GM12865 (cell line): Measurements from ENCODE around the gene ABCF2.

Source experiments
- DNase-seq: peaks from one replicate; pipeline ENCODE4 v3.0.0; 2010; ENCODE audit warnings: low read depth
- H3K4me3 ChIP-seq: 2 replicates; pipeline ENCODE4 v1.5.1; 2011; ENCODE audit warnings: mild to moderate bottlenecking, low read depth, low read length, control low read depth
- CTCF ChIP-seq: IDR thresholded peaks from 2 replicates; pipeline ENCODE4 v1.5.1; 2011; ENCODE audit warnings: low read length, control low read depth, low read depth, inconsistent platforms; ENCODE audit not compliant: insufficient read depth; ENCODE audit errors: missing control alignments

Gene ABCF2

GRCh38 chr7:151260471-151260870 is 33.5 kb upstream of the ABCF2 start:
- no peak overlapping the region for H3K4me3 ChIP-seq

GRCh38 chr7:151257990-151258389 is 31.0 kb upstream of the ABCF2 start:
- no peak overlapping the region for H3K4me3 ChIP-seq
- no peak for TF ChIP-seq CTCF
- DNase-seq: no peak

More at GRCh38 chr7:151260471-151260870, 33.5 kb upstream of the ABCF2 start:
- TF ChIP-seq CTCF: no peak
- no peak for DNase-seq

GRCh38 chr7:151256410-151257045 is 29.5 kb upstream of the ABCF2 start:
- DNase-seq: no peak
- H3K4me3 ChIP-seq: no peak overlapping the region
- TF ChIP-seq CTCF: no peak

GRCh38 chr7:151255390-151255789 is 28.4 kb upstream of the ABCF2 start:
- TF ChIP-seq CTCF: no peak
- no peak for DNase-seq
- H3K4me3 ChIP-seq: no peak overlapping the region

GRCh38 chr7:151254851-151255250 is 27.8 kb upstream of the ABCF2 start:
- no peak overlapping the region for H3K4me3 ChIP-seq
- no peak for DNase-seq
- no peak for TF ChIP-seq CTCF

- no peak for TF ChIP-seq CTCF
- no peak overlapping the region for H3K4me3 ChIP-seq
These were observed 27.3 kb upstream of the ABCF2 start for GRCh38 chr7:151254316-151254715.

More at GRCh38 chr7:151254316-151254715, 27.3 kb upstream of the ABCF2 start:
- no peak for DNase-seq
